HEK293 (cell line): Measurements from ENCODE around the gene VANGL1.

ENCODE experiments used
- CTCF ChIA-PET: fragments of 350-600 bp; formaldehyde crosslinking; extraction: SDS; loops from one replicate; lab custom pipeline; 2021; ENCODE audit warnings: antibody characterized with exemption; lab: Yijun Ruan, JAX
- POLR2A ChIA-PET: fragments of 300-600 bp; formaldehyde crosslinking; extraction: SDS; loops from one replicate; lab custom pipeline; 2020; ENCODE audit warnings: antibody characterized with exemption, inconsistent platforms; lab: Yijun Ruan, JAX
- H3K27ac ChIP-seq: fragments of 200-500 bp; sonication (Bioruptor generic); 2 replicates; pipeline ENCODE4 v1.5.1; 2014; ENCODE audit warnings: low read depth, low read length, control low read depth, inconsistent platforms; ENCODE audit errors: extremely low read depth
- H3K36me3 ChIP-seq, 2 experiments: fragments of 200-500 bp in 1 of 2; sonication (Bioruptor generic) in 1 of 2; 1 replicate in 1 of 2; 2 replicates in 1 of 2; pipeline ENCODE4 v1.5.1; 2014 to 2017; ENCODE audit warnings: inconsistent platforms in 2 of 2, low read length in 2 of 2; ENCODE audit not compliant: control insufficient read depth in 2 of 2, insufficient read depth in 1 of 2
- H3K4me1 ChIP-seq: fragments of 200-500 bp; sonication (Bioruptor generic); 2 replicates; pipeline ENCODE4 v1.5.1; 2014; ENCODE audit warnings: mild to moderate bottlenecking, low read length, inconsistent platforms; ENCODE audit not compliant: control insufficient read depth, insufficient read depth
- H3K4me3 ChIP-seq: 2 replicates; pipeline ENCODE4 v1.5.1; 2011; ENCODE audit warnings: low read depth, mild to moderate bottlenecking, control low read depth, low read length, moderate library complexity
- H3K9me3 ChIP-seq: fragments of 200-500 bp; sonication (Bioruptor generic); 2 replicates; pipeline ENCODE4 v1.5.1; 2014; ENCODE audit warnings: low read depth, low read length, inconsistent platforms; ENCODE audit not compliant: control insufficient read depth, insufficient read depth
- PRDM1 ChIP-seq: fragments of 450-650 bp; formaldehyde crosslinking; IDR thresholded peaks from 2 replicates; pipeline ENCODE4; 2016; ENCODE audit warnings: missing biosample characterization, missing genetic modification characterization
- SETDB1 ChIP-seq: IDR thresholded peaks from one replicate; pipeline ENCODE4 v1.6.1; 2017; ENCODE audit warnings: mild to moderate bottlenecking, low read length, moderate library complexity, mixed read lengths; ENCODE audit not compliant: insufficient read length
- ZIC2 ChIP-seq: fragments of 450-650 bp; formaldehyde crosslinking; IDR thresholded peaks from 2 replicates; pipeline ENCODE4 v1.5.1; 2016; ENCODE audit warnings: missing biosample characterization, missing genetic modification characterization
- ZNF138 ChIP-seq: fragments of 450-650 bp; formaldehyde crosslinking; IDR thresholded peaks from 2 replicates; pipeline ENCODE4 v1.5.1; 2016; ENCODE audit warnings: missing biosample characterization, missing genetic modification characterization, borderline replicate concordance
- ZNF530 ChIP-seq: fragments of 450-650 bp; formaldehyde crosslinking; IDR thresholded peaks from 2 replicates; pipeline ENCODE4 v1.5.1; 2016; ENCODE audit warnings: low read depth, missing biosample characterization, missing genetic modification characterization
- ZNF548 ChIP-seq: fragments of 450-650 bp; formaldehyde crosslinking; IDR thresholded peaks from 2 replicates; pipeline ENCODE4 v1.5.1; 2016; ENCODE audit warnings: missing biosample characterization, missing genetic modification characterization
- ZNF623 ChIP-seq: fragments of 450-650 bp; formaldehyde crosslinking; IDR thresholded peaks from 2 replicates; pipeline ENCODE4 v1.5.1; 2016; ENCODE audit warnings: missing biosample characterization, missing genetic modification characterization
- ZNF624 ChIP-seq: fragments of 450-650 bp; formaldehyde crosslinking; IDR thresholded peaks from 2 replicates; pipeline ENCODE4 v1.5.1; 2017; ENCODE audit warnings: missing biosample characterization, missing genetic modification characterization
- ZNF660 ChIP-seq: fragments of 450-650 bp; IDR thresholded peaks from 2 replicates; pipeline ENCODE4 v1.5.1; 2018; ENCODE audit warnings: missing biosample characterization, mild to moderate bottlenecking, missing genetic modification characterization
- TF ChIP-seq, protein P1 (sequence below): fragments of 450-650 bp; formaldehyde crosslinking; IDR thresholded peaks from 2 replicates; pipeline ENCODE4 v1.5.1; 2016; ENCODE audit warnings: missing biosample characterization, missing genetic modification characterization
- TF ChIP-seq, protein P2 (sequence below): fragments of 450-650 bp; formaldehyde crosslinking; IDR thresholded peaks from 2 replicates; pipeline ENCODE4 v1.5.1; 2016; ENCODE audit warnings: missing biosample characterization, missing genetic modification characterization
- TF ChIP-seq, protein P3 (sequence below): fragments of 450-650 bp; formaldehyde crosslinking; IDR thresholded peaks from 2 replicates; pipeline ENCODE4 v1.5.1; 2016; ENCODE audit warnings: missing biosample characterization, missing genetic modification characterization
- TF ChIP-seq, protein P4 (sequence below): fragments of 450-650 bp; formaldehyde crosslinking; IDR thresholded peaks from 2 replicates; pipeline ENCODE4 v1.5.1; 2016; ENCODE audit warnings: missing biosample characterization, missing genetic modification characterization
- TF ChIP-seq, protein P5 (sequence below): fragments of 450-650 bp; formaldehyde crosslinking; IDR thresholded peaks from 2 replicates; pipeline ENCODE4 v1.5.1; 2016; ENCODE audit warnings: missing biosample characterization, missing genetic modification characterization, borderline replicate concordance
- TF ChIP-seq, protein P6 (sequence below): sonication (generic); formaldehyde crosslinking; IDR thresholded peaks from 2 replicates; pipeline ENCODE4 v1.8.1; 2022; ENCODE audit warnings: mild to moderate bottlenecking, moderate library complexity, missing genetic modification reagents
- TF ChIP-seq, protein P7 (sequence below): fragments of 450-650 bp; formaldehyde crosslinking; IDR thresholded peaks from 2 replicates; pipeline ENCODE4 v1.5.1; 2016; ENCODE audit warnings: missing biosample characterization, missing genetic modification characterization

The VANGL1 gene

DNA sequence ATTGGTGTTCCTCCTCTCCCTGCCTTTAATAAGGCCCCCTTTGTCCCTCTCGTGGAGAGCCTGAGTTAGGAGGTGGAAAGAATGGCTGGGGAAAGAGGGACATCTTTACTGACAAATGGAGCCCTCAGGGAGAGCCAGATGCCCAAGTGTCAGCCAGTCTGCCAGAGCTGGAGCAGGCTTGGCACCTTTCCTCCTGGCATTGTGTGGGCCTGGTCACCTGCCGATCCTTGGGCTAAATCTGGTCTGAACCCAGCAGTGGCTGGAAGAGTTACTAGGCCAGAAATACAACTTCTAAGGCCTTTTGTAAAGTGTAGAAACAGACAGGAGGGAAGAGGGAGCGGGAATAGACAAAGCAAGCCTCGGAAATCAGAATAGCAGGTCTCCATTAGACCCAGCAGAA is 24.9 kb downstream of the VANGL1 start:
- Histone ChIP-seq H3K36me3 (peaks cover 0 to 68% of the 10 kb centered on the region in 2 experiments; a peak in 2 of 3 replicates), H3K4me3 (no peak overlapping the region), H3K27ac (no peak overlapping the region), H3K9me3 (no peaks in the 10 kb centered on the region), H3K4me1 (peaks cover 13% of the 10 kb centered on the region)
- POLR2A ChIA-PET = no interaction called here
- no peak for TF ChIP-seq ZNF623 (tag by site-specific recombination)
- TF ChIP-seq, protein P1, sequence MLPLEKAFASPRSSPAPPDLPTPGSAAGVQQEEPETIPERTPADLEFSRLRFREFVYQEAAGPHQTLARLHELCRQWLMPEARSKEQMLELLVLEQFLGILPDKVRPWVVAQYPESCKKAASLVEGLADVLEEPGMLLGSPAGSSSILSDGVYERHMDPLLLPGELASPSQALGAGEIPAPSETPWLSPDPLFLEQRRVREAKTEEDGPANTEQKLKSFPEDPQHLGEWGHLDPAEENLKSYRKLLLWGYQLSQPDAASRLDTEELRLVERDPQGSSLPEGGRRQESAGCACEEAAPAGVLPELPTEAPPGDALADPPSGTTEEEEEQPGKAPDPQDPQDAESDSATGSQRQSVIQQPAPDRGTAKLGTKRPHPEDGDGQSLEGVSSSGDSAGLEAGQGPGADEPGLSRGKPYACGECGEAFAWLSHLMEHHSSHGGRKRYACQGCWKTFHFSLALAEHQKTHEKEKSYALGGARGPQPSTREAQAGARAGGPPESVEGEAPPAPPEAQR (tag by site-specific recombination) = no peak
- TF ChIP-seq ZIC2 = no peak
- TF ChIP-seq, protein P2, sequence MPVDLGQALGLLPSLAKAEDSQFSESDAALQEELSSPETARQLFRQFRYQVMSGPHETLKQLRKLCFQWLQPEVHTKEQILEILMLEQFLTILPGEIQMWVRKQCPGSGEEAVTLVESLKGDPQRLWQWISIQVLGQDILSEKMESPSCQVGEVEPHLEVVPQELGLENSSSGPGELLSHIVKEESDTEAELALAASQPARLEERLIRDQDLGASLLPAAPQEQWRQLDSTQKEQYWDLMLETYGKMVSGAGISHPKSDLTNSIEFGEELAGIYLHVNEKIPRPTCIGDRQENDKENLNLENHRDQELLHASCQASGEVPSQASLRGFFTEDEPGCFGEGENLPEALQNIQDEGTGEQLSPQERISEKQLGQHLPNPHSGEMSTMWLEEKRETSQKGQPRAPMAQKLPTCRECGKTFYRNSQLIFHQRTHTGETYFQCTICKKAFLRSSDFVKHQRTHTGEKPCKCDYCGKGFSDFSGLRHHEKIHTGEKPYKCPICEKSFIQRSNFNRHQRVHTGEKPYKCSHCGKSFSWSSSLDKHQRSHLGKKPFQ (tag by site-specific recombination) = no peak
- TF ChIP-seq, protein P3, sequence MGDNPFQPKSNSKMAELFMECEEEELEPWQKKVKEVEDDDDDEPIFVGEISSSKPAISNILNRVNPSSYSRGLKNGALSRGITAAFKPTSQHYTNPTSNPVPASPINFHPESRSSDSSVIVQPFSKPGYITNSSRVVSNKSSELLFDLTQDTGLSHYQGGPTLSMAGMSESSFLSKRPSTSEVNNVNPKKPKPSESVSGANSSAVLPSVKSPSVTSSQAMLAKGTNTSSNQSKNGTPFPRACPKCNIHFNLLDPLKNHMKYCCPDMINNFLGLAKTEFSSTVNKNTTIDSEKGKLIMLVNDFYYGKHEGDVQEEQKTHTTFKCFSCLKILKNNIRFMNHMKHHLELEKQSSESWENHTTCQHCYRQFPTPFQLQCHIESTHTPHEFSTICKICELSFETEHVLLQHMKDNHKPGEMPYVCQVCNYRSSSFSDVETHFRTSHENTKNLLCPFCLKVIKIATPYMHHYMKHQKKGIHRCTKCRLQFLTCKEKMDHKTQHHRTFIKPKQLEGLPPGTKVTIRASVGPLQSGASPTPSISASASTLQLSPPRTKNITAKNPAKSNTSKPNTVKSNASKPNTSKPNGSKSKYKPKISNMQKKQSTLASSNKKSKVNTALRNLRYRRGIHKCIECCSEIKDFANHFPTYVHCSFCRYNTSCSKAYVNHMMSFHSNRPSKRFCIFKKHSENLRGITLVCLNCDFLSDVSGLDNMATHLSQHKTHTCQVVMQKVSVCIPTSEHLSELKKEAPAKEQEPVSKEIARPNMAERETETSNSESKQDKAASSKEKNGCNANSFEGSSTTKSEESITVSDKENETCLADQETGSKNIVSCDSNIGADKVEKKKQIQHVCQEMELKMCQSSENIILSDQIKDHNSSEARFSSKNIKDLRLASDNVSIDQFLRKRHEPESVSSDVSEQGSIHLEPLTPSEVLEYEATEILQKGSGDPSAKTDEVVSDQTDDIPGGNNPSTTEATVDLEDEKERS (tag by site-specific recombination) = no peak
- TF ChIP-seq, protein P4, sequence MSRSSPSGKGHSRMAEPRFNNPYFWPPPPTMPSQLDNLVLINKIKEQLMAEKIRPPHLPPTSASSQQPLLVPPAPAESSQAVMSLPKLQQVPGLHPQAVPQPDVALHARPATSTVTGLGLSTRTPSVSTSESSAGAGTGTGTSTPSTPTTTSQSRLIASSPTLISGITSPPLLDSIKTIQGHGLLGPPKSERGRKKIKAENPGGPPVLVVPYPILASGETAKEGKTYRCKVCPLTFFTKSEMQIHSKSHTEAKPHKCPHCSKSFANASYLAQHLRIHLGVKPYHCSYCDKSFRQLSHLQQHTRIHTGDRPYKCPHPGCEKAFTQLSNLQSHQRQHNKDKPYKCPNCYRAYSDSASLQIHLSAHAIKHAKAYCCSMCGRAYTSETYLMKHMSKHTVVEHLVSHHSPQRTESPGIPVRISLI (tag by site-specific recombination) = no peak
- TF ChIP-seq ZNF624 (tag by site-specific recombination) = no peak
- TF ChIP-seq ZNF138 (tag by site-specific recombination) = no peak
- CTCF ChIA-PET = no interaction called here

DNA sequence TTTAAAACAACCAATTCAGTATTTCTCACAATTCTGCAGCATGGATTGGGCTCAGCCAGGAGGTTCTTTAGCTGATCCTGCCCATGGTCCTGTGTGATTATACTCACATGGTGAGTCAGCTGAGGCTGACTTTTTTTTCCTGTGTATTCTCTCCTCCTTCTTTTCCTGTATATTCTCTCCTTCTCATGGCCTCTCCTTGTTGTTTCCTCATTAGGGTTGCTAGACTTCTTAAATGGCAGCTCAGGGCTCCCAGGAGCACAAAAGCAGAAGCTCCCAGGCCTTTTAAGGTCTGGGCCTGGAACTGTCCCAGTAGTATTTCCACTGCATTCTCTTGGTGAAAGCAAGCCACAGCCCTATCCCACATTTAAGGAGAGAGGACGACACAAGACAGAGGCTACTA is 26.8 kb downstream of the VANGL1 start:
- Histone ChIP-seq H3K36me3 (peaks cover 0 to 58% of the 10 kb centered on the region in 2 experiments; a peak in 1 of 3 replicates), H3K4me1 (peaks cover 13% of the 10 kb centered on the region)
- CTCF ChIA-PET = interaction anchor here (0.7 to 1.1 kb wide), 2 partner anchors 42 to 49 kb away, joined by 3 read pairs; no protein-coding TSS in a partner anchor

DNA sequence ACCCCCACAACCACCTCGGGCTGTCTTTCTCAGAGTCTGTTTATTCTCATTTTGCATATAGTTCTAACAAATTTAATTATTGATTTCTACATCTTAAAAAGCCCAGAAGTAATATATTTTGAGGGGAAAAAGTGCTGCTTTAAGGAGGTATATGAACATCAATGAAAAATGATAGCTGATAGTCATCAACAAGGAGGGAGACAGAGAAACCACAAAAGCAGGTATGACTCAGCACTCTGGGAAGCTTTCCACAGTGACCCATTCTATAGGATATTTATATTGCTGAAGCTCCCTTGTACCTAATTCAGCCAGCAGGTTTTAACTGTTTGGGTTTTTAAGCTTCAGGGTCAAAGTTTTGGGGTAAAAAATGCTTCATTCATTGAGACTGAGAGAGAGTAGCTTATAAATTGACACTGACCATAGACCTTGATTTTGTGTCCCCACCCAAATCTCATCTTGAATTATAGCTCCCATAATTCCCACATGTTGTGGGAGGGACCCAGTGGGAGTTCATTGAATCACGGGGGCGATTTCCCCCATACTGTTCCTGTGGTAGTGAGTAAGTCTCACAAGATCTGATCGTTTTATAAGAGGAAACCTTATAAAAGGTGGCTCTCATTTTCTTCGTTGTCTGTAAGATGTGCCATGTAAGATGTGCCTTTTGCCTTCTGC is 27.4 kb downstream of the VANGL1 start:
- POLR2A ChIA-PET = interaction anchor here (1.1 kb wide), 1 partner anchor 26 kb away, joined by 4 read pairs; no protein-coding TSS in a partner anchor
- TF ChIP-seq PRDM1 (no peak), ZNF548 (tag by site-specific recombination) (no peak), ZNF660 (tag by site-specific recombination) (peak; percentile 99), ZNF530 (tag by site-specific recombination) (no peak)
- TF ChIP-seq, protein P5, sequence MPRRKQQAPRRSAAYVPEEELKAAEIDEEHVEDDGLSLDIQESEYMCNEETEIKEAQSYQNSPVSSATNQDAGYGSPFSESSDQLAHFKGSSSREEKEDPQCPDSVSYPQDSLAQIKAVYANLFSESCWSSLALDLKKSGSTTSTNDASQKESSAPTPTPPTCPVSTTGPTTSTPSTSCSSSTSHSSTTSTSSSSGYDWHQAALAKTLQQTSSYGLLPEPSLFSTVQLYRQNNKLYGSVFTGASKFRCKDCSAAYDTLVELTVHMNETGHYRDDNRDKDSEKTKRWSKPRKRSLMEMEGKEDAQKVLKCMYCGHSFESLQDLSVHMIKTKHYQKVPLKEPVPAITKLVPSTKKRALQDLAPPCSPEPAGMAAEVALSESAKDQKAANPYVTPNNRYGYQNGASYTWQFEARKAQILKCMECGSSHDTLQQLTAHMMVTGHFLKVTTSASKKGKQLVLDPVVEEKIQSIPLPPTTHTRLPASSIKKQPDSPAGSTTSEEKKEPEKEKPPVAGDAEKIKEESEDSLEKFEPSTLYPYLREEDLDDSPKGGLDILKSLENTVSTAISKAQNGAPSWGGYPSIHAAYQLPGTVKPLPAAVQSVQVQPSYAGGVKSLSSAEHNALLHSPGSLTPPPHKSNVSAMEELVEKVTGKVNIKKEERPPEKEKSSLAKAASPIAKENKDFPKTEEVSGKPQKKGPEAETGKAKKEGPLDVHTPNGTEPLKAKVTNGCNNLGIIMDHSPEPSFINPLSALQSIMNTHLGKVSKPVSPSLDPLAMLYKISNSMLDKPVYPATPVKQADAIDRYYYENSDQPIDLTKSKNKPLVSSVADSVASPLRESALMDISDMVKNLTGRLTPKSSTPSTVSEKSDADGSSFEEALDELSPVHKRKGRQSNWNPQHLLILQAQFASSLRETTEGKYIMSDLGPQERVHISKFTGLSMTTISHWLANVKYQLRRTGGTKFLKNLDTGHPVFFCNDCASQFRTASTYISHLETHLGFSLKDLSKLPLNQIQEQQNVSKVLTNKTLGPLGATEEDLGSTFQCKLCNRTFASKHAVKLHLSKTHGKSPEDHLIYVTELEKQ = no peak
- TF ChIP-seq, protein P6, sequence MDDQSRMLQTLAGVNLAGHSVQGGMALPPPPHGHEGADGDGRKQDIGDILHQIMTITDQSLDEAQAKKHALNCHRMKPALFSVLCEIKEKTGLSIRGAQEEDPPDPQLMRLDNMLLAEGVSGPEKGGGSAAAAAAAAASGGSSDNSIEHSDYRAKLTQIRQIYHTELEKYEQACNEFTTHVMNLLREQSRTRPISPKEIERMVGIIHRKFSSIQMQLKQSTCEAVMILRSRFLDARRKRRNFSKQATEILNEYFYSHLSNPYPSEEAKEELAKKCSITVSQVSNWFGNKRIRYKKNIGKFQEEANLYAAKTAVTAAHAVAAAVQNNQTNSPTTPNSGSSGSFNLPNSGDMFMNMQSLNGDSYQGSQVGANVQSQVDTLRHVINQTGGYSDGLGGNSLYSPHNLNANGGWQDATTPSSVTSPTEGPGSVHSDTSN (CRISPR knock-in tag) = no peak

More for the DNA sequence above, 26.8 kb downstream of the VANGL1 start:
- no peaks in the 10 kb centered on the region for H3K9me3 ChIP-seq
- H3K4me3 ChIP-seq = no peak overlapping the region
- no peak overlapping the region for H3K27ac ChIP-seq
- peak; percentile 85 for TF ChIP-seq SETDB1
- TF ChIP-seq, protein P7, sequence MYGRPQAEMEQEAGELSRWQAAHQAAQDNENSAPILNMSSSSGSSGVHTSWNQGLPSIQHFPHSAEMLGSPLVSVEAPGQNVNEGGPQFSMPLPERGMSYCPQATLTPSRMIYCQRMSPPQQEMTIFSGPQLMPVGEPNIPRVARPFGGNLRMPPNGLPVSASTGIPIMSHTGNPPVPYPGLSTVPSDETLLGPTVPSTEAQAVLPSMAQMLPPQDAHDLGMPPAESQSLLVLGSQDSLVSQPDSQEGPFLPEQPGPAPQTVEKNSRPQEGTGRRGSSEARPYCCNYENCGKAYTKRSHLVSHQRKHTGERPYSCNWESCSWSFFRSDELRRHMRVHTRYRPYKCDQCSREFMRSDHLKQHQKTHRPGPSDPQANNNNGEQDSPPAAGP (tag by site-specific recombination) = no peak
- POLR2A ChIA-PET = interaction anchor here (1.1 kb wide), 1 partner anchor 26 kb away, joined by 4 read pairs; no protein-coding TSS in a partner anchor

More for the DNA sequence above, 27.4 kb downstream of the VANGL1 start:
- Histone ChIP-seq H3K4me3 (no peak overlapping the region), H3K36me3 (peaks cover 0 to 52% of the 10 kb centered on the region in 2 experiments; a peak in 1 of 3 replicates), H3K4me1 (peaks cover 13% of the 10 kb centered on the region), H3K27ac (no peak overlapping the region), H3K9me3 (no peaks in the 10 kb centered on the region)
- CTCF ChIA-PET = interaction anchor here (1.1 kb wide), 1 partner anchor 41 kb away, joined by 3 read pairs; no protein-coding TSS in a partner anchor
